Activated naive CD4-positive, alpha-beta T cell treated with anti-CD3 and anti-CD28 coated beads, Interleukin-2, amount 10 ng/mL, durations not matched to agents 7 days and 5 days (primary cell): ENCODE results near the gene ATP6V0B.

Source experiments
- CTCF ChIA-PET: fragments of 350-600 bp; sonication (Branson Sonifier 250); formaldehyde crosslinking; loops from one replicate; lab custom pipeline; 2021; ENCODE audit warnings: antibody characterized with exemption; lab: Charles Lee
- DNase-seq: peaks from one replicate; pipeline ENCODE4 v3.0.0-alpha.2; 2020
- H3K27ac Mint-ChIP-seq: one replicate; pipeline ENCODE4 v1.8.0; 2021; ENCODE audit warnings: mild to moderate bottlenecking, moderate library complexity, mixed read lengths
- H3K27me3 Mint-ChIP-seq: one replicate; pipeline ENCODE4 v1.8.0; 2021; ENCODE audit warnings: mild to moderate bottlenecking, mixed read lengths
- H3K36me3 Mint-ChIP-seq: one replicate; pipeline ENCODE4 v1.8.0; 2021; ENCODE audit warnings: mixed read lengths
- H3K4me1 Mint-ChIP-seq: one replicate; pipeline ENCODE4 v1.8.0; 2021; ENCODE audit warnings: mixed read lengths
- H3K4me3 Mint-ChIP-seq: one replicate; pipeline ENCODE4 v1.8.0; 2021; ENCODE audit warnings: mild to moderate bottlenecking, moderate library complexity, mixed read lengths
- H3K9me3 Mint-ChIP-seq: one replicate; pipeline ENCODE4 v1.8.0; 2021; ENCODE audit warnings: mixed read lengths

ATP6V0B gene

DNA sequence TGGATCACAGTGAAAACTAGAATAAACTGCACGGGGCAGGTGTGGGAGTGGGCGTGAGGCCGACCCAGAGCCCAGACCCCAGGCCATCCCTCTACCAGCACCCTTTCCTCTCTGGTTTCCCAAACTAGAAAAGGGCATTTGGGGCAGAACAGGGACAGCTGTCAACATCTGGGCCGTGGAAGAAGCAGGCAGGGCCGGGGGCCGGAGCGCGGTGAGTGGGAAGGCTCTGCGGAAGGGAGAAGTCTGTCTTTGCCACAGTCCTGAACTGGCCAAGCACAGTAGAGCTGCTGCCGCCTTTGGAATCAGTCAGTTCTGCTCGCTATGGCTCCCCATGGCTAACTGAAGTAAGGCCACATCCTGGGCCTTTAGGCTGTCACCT lies 23.2 kb downstream of the ATP6V0B start:
- H3K9me3 Mint-ChIP-seq = no peaks in the 10 kb centered on the region
- H3K27me3 Mint-ChIP-seq = no peaks in the 10 kb centered on the region
- CTCF ChIA-PET = interaction anchor here (0.7 kb wide), 1 partner anchor 43 kb away, joined by 4 read pairs; no protein-coding TSS in a partner anchor
- DNase-seq = no peak
- H3K4me3 Mint-ChIP-seq = no peak overlapping the region
- H3K36me3 Mint-ChIP-seq = no peaks in the 10 kb centered on the region
- no peak overlapping the region for H3K27ac Mint-ChIP-seq
- peaks cover 10% of the 10 kb centered on the region for H3K4me1 Mint-ChIP-seq

DNA sequence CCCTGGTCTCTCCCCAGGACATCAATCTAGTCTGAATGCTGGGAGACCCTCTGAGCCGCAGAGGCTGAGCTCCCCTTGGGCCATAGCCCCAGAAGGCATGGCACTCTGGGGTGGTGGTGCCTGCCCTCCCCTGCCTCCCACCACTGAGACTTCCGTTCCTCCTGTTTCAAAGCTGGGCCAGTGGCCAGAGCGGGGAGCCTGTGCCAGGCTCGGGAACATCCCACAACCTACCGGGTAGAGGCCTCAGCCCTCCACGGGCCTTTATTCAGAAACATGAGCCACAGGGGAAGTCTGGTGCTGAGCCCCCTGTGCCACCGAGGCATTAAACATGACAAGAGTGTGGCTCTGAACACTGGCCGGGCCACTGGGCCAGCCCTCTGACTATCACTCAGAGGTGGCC lies 24.7 kb downstream of the ATP6V0B start:
- Mint-ChIP-seq H3K4me3 (no peak overlapping the region), H3K9me3 (no peaks in the 10 kb centered on the region), H3K4me1 (peaks cover 10% of the 10 kb centered on the region), H3K27me3 (no peaks in the 10 kb centered on the region), H3K27ac (peak overlapping the region; percentile 38), H3K36me3 (no peaks in the 10 kb centered on the region)
- DNase-seq = no peak
- CTCF ChIA-PET = interaction anchor here (1.0 to 8.9 kb wide), 2 partner anchors 34 to 48 kb away, joined by 4 to 161 read pairs; partner anchors contain the start of gene SLC6A9

DNA sequence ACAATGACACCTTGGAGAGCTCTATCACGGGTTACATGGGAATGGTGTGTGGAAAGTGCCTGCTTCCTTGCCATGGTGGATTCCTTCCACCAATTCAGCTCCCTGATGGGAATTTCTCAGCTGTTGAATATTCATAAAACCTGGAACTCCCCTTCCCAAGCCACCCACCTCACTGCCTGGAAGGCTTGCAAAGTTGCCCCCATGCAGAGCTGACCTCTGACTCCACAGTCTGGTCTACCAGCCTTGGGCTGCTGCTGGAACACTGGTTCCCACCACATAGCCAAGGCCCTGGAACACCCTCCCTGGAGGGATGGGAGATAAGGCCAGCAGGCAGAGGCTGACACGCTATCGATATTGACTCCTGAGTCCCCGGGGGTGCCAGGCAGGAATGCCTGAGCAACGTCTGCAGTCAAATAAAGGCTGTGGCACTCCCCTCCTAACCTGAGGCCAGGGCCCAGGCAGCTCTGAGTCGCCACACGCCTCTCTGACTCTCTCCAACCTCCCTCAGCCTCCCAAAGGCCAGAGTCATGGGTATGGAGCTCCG lies 25.4 kb downstream of the ATP6V0B start:
- CTCF ChIA-PET = interaction anchor here (1.0 to 8.9 kb wide), 2 partner anchors 33 to 47 kb away, joined by 4 to 161 read pairs; partner anchors contain the start of gene SLC6A9
- H3K9me3 Mint-ChIP-seq = no peaks in the 10 kb centered on the region
- no peak overlapping the region for H3K4me3 Mint-ChIP-seq
- H3K4me1 Mint-ChIP-seq = peaks cover 8% of the 10 kb centered on the region
- H3K36me3 Mint-ChIP-seq = no peaks in the 10 kb centered on the region
- no peaks in the 10 kb centered on the region for H3K27me3 Mint-ChIP-seq
- no peak for DNase-seq
- H3K27ac Mint-ChIP-seq = no peak overlapping the region

DNA sequence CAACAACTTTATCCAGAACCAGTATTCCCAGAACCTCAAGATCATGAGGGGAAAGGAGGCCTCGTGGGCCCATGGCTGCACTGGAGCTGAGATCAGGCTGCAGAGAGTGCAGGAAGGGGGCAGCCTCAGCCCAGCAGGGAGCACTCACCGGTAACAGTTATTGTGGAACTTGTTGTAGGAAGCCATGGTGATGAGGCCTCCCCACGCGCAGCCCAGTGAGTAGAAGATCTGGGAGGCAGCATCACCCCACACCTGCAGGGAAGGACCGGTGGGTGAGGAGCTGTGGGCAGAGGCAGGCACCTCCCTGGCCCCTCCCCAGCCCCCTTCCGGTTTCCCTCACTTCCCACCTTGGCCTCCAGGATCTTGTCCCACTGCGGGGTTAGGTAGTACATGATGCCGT lies 27.4 kb downstream of the ATP6V0B start:
- CTCF ChIA-PET = interaction anchor here (0.8 to 8.9 kb wide), 3 partner anchors 26 to 38 kb away, joined by 3 to 161 read pairs (median 6); partner anchors contain the start of gene SLC6A9
- DNase-seq = no peak
- H3K36me3 Mint-ChIP-seq = no peaks in the 10 kb centered on the region
- no peaks in the 10 kb centered on the region for H3K9me3 Mint-ChIP-seq
- peaks cover 8% of the 10 kb centered on the region for H3K4me1 Mint-ChIP-seq
- no peaks in the 10 kb centered on the region for H3K27me3 Mint-ChIP-seq
- H3K4me3 Mint-ChIP-seq = no peak overlapping the region
- no peak overlapping the region for H3K27ac Mint-ChIP-seq

DNA sequence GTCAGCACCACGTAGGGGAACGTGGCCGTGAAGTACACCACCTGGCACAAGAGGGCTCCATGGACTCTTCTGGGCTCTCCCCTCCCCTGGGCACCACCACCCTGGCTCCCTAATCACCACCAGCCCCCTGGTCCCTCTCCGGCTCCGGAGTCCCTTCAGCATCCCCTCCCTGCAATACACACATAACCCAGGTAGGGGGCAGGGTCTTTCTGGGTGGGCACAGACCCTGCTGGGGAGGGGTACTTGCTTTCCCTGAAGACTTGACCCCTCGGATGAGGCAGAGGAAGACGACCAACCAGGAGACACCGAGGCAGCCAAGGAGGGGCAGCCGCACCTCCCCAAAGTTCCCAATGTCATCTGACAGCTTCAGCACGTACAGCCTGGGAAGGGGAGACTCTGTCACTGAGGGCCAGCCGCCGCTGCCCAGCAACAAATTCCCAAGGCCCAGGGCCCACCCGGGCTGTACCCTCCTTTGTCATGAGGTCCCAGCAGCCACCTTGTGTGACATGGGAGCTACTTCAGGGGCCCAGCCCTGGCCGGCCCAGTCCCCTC lies 27.9 kb downstream of the ATP6V0B start:
- H3K4me1 Mint-ChIP-seq = peaks cover 8% of the 10 kb centered on the region
- H3K36me3 Mint-ChIP-seq = no peaks in the 10 kb centered on the region
- no peak overlapping the region for H3K4me3 Mint-ChIP-seq
- H3K9me3 Mint-ChIP-seq = no peaks in the 10 kb centered on the region
- CTCF ChIA-PET = interaction anchor here (1.7 to 8.9 kb wide), 3 partner anchors 31 to 43 kb away, joined by 6 to 161 read pairs (median 102); partner anchors contain the start of gene SLC6A9
- no peak for DNase-seq
- no peak overlapping the region for H3K27ac Mint-ChIP-seq
- H3K27me3 Mint-ChIP-seq = no peaks in the 10 kb centered on the region

DNA sequence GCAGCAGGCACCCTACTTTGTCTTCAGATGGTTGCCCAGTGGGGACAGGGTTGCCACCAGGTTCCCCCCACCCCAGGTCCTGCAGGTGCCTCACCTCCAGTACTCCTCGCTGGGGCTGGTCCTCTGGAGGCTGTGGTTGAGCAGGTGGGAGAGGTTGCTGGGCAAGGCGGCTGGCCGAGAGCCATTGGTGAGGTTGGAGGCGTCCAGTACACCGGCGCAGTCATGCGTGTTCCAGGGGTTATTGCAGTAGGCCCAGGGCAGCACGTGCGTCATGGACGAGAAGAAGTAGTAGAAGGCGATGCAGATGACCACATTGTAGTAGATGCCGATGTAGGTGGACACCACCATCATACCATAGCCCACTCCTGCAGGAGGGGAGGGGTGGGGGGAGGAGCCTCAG lies 33.5 kb downstream of the ATP6V0B start:
- Mint-ChIP-seq H3K4me3 (no peak overlapping the region), H3K36me3 (no peaks in the 10 kb centered on the region), H3K4me1 (peaks cover 5% of the 10 kb centered on the region), H3K27ac (no peak overlapping the region), H3K9me3 (no peaks in the 10 kb centered on the region), H3K27me3 (no peaks in the 10 kb centered on the region)
- CTCF ChIA-PET = interaction anchor here (8.9 kb wide), 1 partner anchor 25 kb away, joined by 161 read pairs; the partner anchor contains the start of gene SLC6A9
- no peak for DNase-seq

DNA sequence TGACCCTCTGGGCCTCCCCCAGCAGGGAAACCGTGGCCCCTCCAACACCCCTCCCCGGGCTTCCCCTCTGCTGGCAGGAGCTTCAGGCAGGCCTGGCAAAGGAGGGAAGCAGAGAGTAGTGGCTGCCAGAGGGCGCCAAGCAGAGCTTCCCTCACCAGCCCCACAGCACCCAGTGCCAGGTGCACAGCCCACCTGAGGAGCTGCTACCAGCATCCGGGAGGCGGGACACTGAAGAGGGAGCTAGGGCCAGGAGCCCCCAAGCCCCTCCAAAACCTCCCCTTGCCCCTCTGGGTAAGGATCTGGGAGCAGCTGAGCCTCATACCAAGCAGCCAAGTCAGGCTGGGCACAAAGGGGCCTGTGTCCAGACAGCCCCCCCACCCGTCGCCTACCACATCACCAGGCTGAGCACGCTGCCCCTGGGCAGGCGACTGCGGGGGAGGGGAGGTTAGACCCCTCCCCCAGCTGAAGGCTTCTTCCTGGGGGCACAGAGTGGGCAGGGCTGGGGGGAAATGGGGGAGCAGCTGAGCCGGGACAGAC lies 36.2 kb downstream of the ATP6V0B start:
- H3K4me1 Mint-ChIP-seq = peaks cover 5% of the 10 kb centered on the region
- H3K27me3 Mint-ChIP-seq = no peaks in the 10 kb centered on the region
- DNase-seq = no peak
- H3K27ac Mint-ChIP-seq = no peak overlapping the region
- no peak overlapping the region for H3K4me3 Mint-ChIP-seq
- H3K36me3 Mint-ChIP-seq = no peaks in the 10 kb centered on the region
- H3K9me3 Mint-ChIP-seq = no peaks in the 10 kb centered on the region
- CTCF ChIA-PET = interaction anchor here (1.0 to 1.4 kb wide), 2 partner anchors 25 to 37 kb away, joined by 3 to 7 read pairs; no protein-coding TSS in a partner anchor

DNA sequence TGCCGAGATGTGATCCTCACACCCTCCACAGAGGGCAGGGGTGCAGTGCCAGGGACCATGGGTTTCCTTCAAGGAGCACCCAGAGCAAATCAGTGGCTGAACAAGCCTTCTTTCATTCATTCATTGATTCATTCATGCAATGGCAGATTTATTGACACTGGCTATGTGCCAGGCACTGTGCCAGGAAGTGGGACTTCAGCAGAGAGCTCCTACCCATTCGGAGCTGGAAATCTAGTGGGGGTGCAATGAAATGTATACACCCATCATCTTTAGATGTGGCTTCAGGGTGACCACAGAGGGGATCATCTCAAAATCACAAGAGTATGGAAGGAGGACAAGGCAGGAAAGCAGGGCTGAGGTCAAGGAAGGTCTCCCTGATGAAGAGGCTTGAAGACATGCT lies 37.6 kb downstream of the ATP6V0B start:
- Mint-ChIP-seq H3K27ac (no peak overlapping the region), H3K36me3 (no peaks in the 10 kb centered on the region), H3K27me3 (no peaks in the 10 kb centered on the region), H3K4me3 (no peak overlapping the region), H3K9me3 (no peaks in the 10 kb centered on the region), H3K4me1 (peaks cover 5% of the 10 kb centered on the region)
- DNase-seq = no peak
- CTCF ChIA-PET = interaction anchor here (1.0 to 2.4 kb wide), 2 partner anchors 24 to 26 kb away, joined by 3 to 7 read pairs; no protein-coding TSS in a partner anchor

DNA sequence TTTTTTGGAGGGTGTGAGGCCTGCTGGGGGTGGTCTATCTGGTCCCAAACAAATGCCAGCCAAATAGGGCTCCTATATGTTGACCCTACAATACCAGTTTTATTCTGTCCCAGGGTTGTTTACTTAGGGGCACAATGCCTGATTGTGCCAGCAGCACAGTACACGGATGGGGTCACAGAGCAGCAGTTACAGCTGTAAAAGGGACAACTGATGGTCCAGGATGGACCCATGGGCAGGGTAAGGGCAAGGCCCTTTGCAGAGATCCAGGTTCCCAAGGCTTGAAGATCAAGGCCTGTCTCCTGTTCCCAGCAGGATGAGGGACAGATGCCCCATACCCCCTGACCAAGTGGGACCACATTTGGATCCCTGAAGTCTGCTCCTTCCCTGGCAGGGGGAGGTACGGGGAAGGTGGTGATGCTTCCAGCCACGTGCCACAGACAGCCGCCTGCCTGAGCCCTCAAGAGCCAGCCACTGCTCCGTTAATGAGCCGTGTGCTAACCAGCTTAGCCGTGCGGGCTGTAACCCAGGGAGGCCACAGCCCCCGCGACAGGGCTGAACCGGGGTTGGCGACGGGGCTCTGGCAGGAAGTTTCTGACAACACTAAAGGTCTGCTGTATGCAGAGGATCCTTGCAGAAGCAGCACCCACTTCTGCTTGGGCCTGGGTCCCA lies 38.3 kb downstream of the ATP6V0B start:
- DNase-seq = no peak
- H3K27ac Mint-ChIP-seq = peak overlapping the region; percentile 12
- H3K27me3 Mint-ChIP-seq = no peaks in the 10 kb centered on the region
- CTCF ChIA-PET = interaction anchor here (2.4 to 2.5 kb wide), 2 partner anchors 8 to 23 kb away, joined by 7 to 17 read pairs; no protein-coding TSS in a partner anchor
- no peaks in the 10 kb centered on the region for H3K9me3 Mint-ChIP-seq
- peaks cover 5% of the 10 kb centered on the region for H3K4me1 Mint-ChIP-seq
- no peaks in the 10 kb centered on the region for H3K36me3 Mint-ChIP-seq
- H3K4me3 Mint-ChIP-seq = no peak overlapping the region

DNA sequence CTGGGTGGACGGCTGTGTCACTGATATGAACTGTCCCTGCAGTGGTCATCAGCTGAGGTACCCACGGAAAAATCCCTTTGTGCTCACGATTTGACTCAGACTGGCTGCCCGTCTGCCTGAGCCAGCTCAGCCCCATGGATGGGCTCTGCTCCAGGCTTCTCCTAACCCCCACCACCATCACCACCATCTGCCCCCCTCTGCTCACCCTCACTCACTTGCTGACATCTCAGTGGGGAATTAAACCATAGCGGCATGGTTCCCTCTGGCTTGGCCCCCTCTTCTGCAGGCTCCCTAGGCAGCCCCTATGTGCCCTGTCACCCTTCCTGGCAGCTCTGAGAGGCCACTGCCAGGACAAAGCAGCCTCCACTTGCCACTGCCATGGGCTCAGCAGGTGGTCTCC lies 39.2 kb downstream of the ATP6V0B start:
- H3K27ac Mint-ChIP-seq = no peak overlapping the region
- no peak overlapping the region for H3K4me3 Mint-ChIP-seq

DNA sequence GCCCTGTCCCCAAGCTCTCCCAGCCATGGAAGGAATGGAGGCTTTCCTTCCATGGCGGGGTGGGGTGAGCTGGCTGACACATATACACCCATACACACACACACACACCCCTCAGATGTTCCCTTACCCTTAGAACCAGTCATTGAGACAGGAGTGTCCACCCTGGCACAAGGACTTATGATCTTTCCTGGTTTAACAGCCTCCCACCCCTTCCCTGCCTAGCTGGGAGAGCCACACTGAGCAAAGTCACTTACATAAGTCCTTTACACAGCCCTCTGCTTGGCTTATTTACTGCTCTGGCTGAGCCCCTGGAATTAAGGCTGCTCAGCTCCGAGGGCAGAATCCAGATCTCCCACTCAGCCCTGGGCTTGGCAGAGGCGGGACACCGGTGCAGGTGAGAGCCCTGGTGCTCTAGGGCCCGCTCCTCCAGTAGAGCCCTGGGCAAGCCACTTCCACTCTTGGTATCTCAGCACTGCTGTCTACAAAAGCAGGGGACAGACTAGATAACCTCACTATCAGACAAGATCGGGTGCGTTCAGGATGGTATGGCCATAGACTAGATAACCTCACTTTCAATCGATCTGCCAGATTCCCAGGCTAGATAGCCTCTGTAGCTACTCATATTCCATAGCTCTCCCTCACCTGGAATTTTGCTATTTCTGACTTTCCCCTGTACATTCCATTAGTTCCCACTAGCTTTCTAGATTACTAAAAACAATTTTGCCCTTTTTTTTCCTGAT lies 39.8 kb downstream of the ATP6V0B start:
- CTCF ChIA-PET = interaction anchor here (2.4 to 2.5 kb wide), 2 partner anchors 9 to 22 kb away, joined by 7 to 17 read pairs; no protein-coding TSS in a partner anchor
- Mint-ChIP-seq H3K27me3 (no peaks in the 10 kb centered on the region), H3K9me3 (no peaks in the 10 kb centered on the region), H3K4me1 (peaks cover 5% of the 10 kb centered on the region), H3K27ac (no peak overlapping the region), H3K4me3 (no peak overlapping the region), H3K36me3 (no peaks in the 10 kb centered on the region)
- DNase-seq = no peak

More for the DNA sequence above, 39.2 kb downstream of the ATP6V0B start:
- Mint-ChIP-seq H3K36me3 (no peaks in the 10 kb centered on the region), H3K9me3 (no peaks in the 10 kb centered on the region), H3K27me3 (no peaks in the 10 kb centered on the region), H3K4me1 (peaks cover 5% of the 10 kb centered on the region)
- no peak for DNase-seq
- CTCF ChIA-PET = interaction anchor here (2.4 to 2.5 kb wide), 2 partner anchors 9 to 22 kb away, joined by 7 to 17 read pairs; no protein-coding TSS in a partner anchor

DNA sequence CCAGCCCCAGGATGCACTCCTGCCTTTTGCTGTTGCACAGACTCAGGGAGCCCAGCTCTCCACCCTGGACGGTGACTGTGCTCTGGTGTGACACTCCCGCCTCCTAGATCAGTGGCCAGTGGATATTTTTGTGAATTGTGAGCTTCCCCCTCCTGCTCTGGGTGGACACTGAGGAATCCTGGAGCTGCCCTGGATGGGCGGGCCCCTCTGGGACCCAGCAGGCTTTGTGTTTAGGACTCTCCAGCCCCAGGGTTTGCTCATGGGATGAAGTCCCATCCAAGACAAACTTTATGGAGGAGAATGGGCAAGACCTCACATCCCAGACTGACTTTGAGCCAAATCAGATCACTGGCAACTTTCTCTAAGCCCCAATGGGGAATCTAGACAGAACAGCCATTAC lies 40.4 kb downstream of the ATP6V0B start:
- Mint-ChIP-seq H3K4me1 (peaks cover 5% of the 10 kb centered on the region), H3K9me3 (no peaks in the 10 kb centered on the region)
- no peak for DNase-seq

DNA sequence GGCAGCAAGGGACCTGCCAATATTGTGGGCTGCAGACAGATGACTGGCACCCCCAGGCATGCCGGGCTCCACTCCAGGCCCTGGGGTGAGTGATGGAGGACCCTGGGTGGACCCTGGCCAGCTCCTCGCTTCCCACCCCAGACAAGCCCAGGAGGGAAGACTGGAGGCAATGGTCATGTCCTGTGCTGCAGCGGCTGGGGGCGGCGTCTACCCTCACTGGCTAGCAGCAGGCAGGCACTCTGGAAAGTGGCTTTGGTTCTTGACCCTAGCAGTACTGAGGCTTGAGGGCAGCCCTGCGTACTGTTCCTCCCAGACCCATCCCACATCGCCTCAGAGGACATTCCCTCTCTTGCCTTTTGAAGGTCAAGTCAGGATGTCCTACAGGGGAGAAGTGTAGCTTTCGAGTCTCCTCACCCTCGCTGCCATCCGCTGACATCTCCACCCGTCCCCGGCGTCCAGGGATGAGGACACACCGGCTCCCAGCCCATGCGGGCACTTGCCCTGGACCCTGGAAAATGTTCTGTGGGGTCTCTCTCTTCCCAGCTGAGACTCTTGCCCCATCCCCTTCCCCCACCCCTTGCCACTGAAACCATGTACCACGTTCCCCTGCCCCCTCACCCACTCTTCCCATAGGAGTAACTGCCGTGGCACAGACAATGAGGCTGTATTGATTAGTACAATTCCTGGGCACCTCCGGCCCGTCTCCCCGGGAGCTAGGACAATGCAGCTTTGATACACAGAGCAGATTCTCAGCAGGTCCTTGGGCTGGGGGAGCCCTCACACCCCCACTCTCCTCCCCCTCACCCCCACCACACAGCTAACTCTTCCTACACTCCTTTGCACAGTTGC lies 41.5 kb downstream of the ATP6V0B start:
- Mint-ChIP-seq H3K4me1 (peaks cover 5% of the 10 kb centered on the region), H3K9me3 (no peaks in the 10 kb centered on the region), H3K36me3 (no peaks in the 10 kb centered on the region), H3K27me3 (no peaks in the 10 kb centered on the region), H3K4me3 (no peak overlapping the region), H3K27ac (no peak overlapping the region)
- no peak for DNase-seq
- CTCF ChIA-PET = interaction anchor here (0.7 to 0.9 kb wide), 2 partner anchors 19 to 20 kb away, joined by 3 read pairs; no protein-coding TSS in a partner anchor

More for the DNA sequence above, 40.4 kb downstream of the ATP6V0B start:
- Mint-ChIP-seq H3K4me3 (no peak overlapping the region), H3K36me3 (no peaks in the 10 kb centered on the region), H3K27ac (no peak overlapping the region), H3K27me3 (no peaks in the 10 kb centered on the region)
- CTCF ChIA-PET = interaction anchor here (2.5 kb wide), 1 partner anchor 10 kb away, joined by 17 read pairs; no protein-coding TSS in a partner anchor
